HUES48 (cell line): ENCODE data around the gene TFPI2.

Experiments
- H3K27ac ChIP-seq: one replicate; pipeline ENCODE4 v1.7.0; 2013; ENCODE audit warnings: low read depth, low read length, inconsistent platforms
- H3K27me3 ChIP-seq: 2 replicates; pipeline ENCODE4 v1.6.1; 2013; ENCODE audit warnings: mild to moderate bottlenecking, low read length; ENCODE audit not compliant: control insufficient read depth, insufficient read depth
- H3K36me3 ChIP-seq: 2 replicates; pipeline ENCODE4 v1.6.1; 2013; ENCODE audit warnings: low read length; ENCODE audit not compliant: control insufficient read depth, insufficient read depth
- H3K4me1 ChIP-seq: 2 replicates; pipeline ENCODE4 v1.6.1; 2013; ENCODE audit warnings: mild to moderate bottlenecking, low read length; ENCODE audit not compliant: control insufficient read depth, insufficient read depth
- H3K4me3 ChIP-seq: 2 replicates; pipeline ENCODE4 v1.5.1; 2013; ENCODE audit warnings: mild to moderate bottlenecking, low read depth, low read length
- H3K9ac ChIP-seq: 2 replicates; pipeline ENCODE4 v1.6.1; 2013; ENCODE audit warnings: mild to moderate bottlenecking, low read depth, low read length, moderate library complexity
- H3K9me3 ChIP-seq: 2 replicates; pipeline ENCODE4 v1.6.1; 2013; ENCODE audit warnings: low read length; ENCODE audit not compliant: control insufficient read depth, insufficient read depth

TFPI2 gene

GRCh38 chr7:93890464-93891068 is at the start of gene TFPI2:
TSS of gene TFPI2 (minus strand) at chr7:93890753. CDS start at chr7:93890678, 75 bp downstream.
- Histone ChIP-seq H3K36me3 (no peaks in the 10 kb centered on the region), H3K4me1 (0 out of 2 replicates have a peak, but pooled peaks cover 3% of the 10 kb centered on the region), H3K9me3 (no peaks in the 10 kb centered on the region), H3K27me3 (peaks cover 23% of the 10 kb centered on the region), H3K4me3 (peak within 1 kb of the TSS; percentile 68), H3K9ac (peak within 1 kb of the TSS; percentile 28; the same call in 1 of the 2 replicates), H3K27ac (no peak within 1 kb of the TSS)

GRCh38 chr7:93938293-93938692 is 47.7 kb upstream of the TFPI2 start:
- H3K4me1 ChIP-seq: no peaks in the 10 kb centered on the region
- no peak overlapping the region for H3K9ac ChIP-seq
- H3K4me3 ChIP-seq: no peak overlapping the region
- no peaks in the 10 kb centered on the region; the same call in 1 of the 2 replicates for H3K9me3 ChIP-seq
- H3K36me3 ChIP-seq: no peaks in the 10 kb centered on the region
- no peaks in the 10 kb centered on the region for H3K27me3 ChIP-seq
- no peak overlapping the region for H3K27ac ChIP-seq

GRCh38 chr7:93937818-93938217 is 47.3 kb upstream of the TFPI2 start:
- no peaks in the 10 kb centered on the region for H3K27me3 ChIP-seq
- no peak overlapping the region for H3K27ac ChIP-seq
- no peak overlapping the region for H3K9ac ChIP-seq
- no peak overlapping the region for H3K4me3 ChIP-seq
- no peaks in the 10 kb centered on the region for H3K36me3 ChIP-seq
- H3K9me3 ChIP-seq: no peaks in the 10 kb centered on the region; the same call in 1 of the 2 replicates
- H3K4me1 ChIP-seq: no peaks in the 10 kb centered on the region

- Histone ChIP-seq H3K9ac (no peak overlapping the region), H3K9me3 (no peaks in the 10 kb centered on the region; the same call in 1 of the 2 replicates), H3K27me3 (no peaks in the 10 kb centered on the region), H3K4me1 (no peaks in the 10 kb centered on the region), H3K4me3 (no peak overlapping the region), H3K27ac (no peak overlapping the region), H3K36me3 (no peaks in the 10 kb centered on the region)
Measured at GRCh38 chr7:93935102-93935501, 44.5 kb upstream of the TFPI2 start.

GRCh38 chr7:93933156-93933555 is 42.6 kb upstream of the TFPI2 start:
- Histone ChIP-seq H3K4me3 (no peak overlapping the region), H3K36me3 (no peaks in the 10 kb centered on the region), H3K27ac (no peak overlapping the region), H3K27me3 (no peaks in the 10 kb centered on the region), H3K9me3 (no peaks in the 10 kb centered on the region; the same call in 1 of the 2 replicates), H3K4me1 (no peaks in the 10 kb centered on the region), H3K9ac (no peak overlapping the region)

GRCh38 chr7:93931655-93932054 is 41.1 kb upstream of the TFPI2 start:
- Histone ChIP-seq H3K27me3 (no peaks in the 10 kb centered on the region), H3K36me3 (no peaks in the 10 kb centered on the region), H3K4me1 (no peaks in the 10 kb centered on the region), H3K9ac (no peak overlapping the region), H3K4me3 (no peak overlapping the region), H3K9me3 (no peaks in the 10 kb centered on the region; the same call in 1 of the 2 replicates), H3K27ac (no peak overlapping the region)

- Histone ChIP-seq H3K27me3 (no peaks in the 10 kb centered on the region), H3K36me3 (no peaks in the 10 kb centered on the region), H3K4me1 (no peaks in the 10 kb centered on the region), H3K4me3 (no peak overlapping the region), H3K9me3 (no peaks in the 10 kb centered on the region), H3K9ac (no peak overlapping the region), H3K27ac (no peak overlapping the region)
Measured at GRCh38 chr7:93927585-93927984, 37.0 kb upstream of the TFPI2 start.

DNA sequence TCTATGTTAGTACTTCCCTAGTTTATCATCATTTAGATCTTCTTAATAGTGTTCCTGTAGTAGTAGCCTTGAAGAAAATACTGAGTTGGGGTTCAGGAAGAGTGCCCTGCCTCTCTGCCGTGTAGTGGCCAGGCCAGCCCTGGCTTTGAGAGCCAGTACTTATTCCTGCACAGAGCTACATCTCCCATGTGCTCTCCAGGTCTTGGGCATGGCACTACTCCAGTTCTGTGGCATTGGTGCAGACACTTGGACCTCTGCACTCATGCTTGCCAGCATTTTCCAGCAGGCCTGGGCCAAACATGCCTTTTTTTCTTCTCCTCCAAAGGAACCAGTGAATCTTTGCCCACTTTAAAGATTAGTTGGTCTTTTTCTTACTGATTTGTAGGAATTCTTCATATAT is 36.2 kb upstream of the TFPI2 start:
- no peak overlapping the region for H3K4me3 ChIP-seq
- no peaks in the 10 kb centered on the region for H3K27me3 ChIP-seq
- H3K4me1 ChIP-seq: 0 out of 2 replicates have a peak, but pooled peaks cover 3% of the 10 kb centered on the region
- H3K36me3 ChIP-seq: no peaks in the 10 kb centered on the region
- H3K9me3 ChIP-seq: no peaks in the 10 kb centered on the region
- no peak overlapping the region for H3K27ac ChIP-seq
- H3K9ac ChIP-seq: no peak overlapping the region

DNA sequence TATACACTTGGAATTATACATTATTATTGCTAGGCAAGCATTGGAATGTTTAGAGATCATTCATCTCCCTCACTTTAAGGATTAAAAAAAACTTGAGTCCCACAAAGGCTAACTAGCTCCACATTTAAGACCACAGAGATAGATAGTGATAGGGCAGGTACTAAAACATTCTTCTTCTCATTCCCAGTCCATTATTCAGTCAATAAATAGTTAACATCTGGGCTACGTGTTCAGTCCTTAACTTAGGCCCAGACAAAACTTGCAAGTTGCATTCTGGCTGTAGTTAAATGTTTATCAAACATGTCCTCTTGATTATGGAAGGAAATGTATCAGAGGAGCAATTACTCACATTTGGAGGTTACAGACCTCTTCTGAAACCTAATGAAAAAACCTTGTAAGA is 33.4 kb upstream of the TFPI2 start:
- no peak overlapping the region for H3K4me3 ChIP-seq
- H3K9me3 ChIP-seq: no peaks in the 10 kb centered on the region
- H3K36me3 ChIP-seq: no peaks in the 10 kb centered on the region
- H3K27me3 ChIP-seq: peaks cover 3% of the 10 kb centered on the region; the same call in 1 of the 2 replicates
- H3K4me1 ChIP-seq: peaks cover 19% of the 10 kb centered on the region
- H3K27ac ChIP-seq: no peak overlapping the region
- no peak overlapping the region for H3K9ac ChIP-seq

- Histone ChIP-seq H3K9me3 (no peaks in the 10 kb centered on the region), H3K27me3 (peaks cover 3% of the 10 kb centered on the region; the same call in 1 of the 2 replicates), H3K36me3 (no peaks in the 10 kb centered on the region), H3K4me1 (peaks cover 19% of the 10 kb centered on the region), H3K27ac (no peak overlapping the region), H3K4me3 (no peak overlapping the region), H3K9ac (no peak overlapping the region)
Measured at GRCh38 chr7:93923296-93923695, 32.7 kb upstream of the TFPI2 start.

GRCh38 chr7:93921607-93922566 is 31.3 kb upstream of the TFPI2 start, which contains the start of gene GNG11:
TSS of gene GNG11 (plus strand) at chr7:93921735. CDS start at chr7:93922138, 403 bp downstream.
- Histone ChIP-seq H3K27me3 (peaks cover 3% of the 10 kb centered on the region; the same call in 1 of the 2 replicates), H3K9ac (peak within 1 kb of the TSS; percentile 80), H3K36me3 (no peaks in the 10 kb centered on the region), H3K9me3 (no peaks in the 10 kb centered on the region), H3K27ac (peak within 1 kb of the TSS; percentile 64), H3K4me3 (peak within 1 kb of the TSS; percentile 72), H3K4me1 (peaks cover 19% of the 10 kb centered on the region)
